NCI-H1105 treated with DMSO at 0.1 percent for 48 hours (cell line): ENCODE measurements around the gene KIFC1.
A peak's percentile ranks its signal among the peaks of the same experiment; 100 is the strongest.

Experiments
- DNase-seq: peaks from one replicate; lab custom pipeline; 2025; lab: John Stamatoyannopoulos, UW

Gene KIFC1

DNA sequence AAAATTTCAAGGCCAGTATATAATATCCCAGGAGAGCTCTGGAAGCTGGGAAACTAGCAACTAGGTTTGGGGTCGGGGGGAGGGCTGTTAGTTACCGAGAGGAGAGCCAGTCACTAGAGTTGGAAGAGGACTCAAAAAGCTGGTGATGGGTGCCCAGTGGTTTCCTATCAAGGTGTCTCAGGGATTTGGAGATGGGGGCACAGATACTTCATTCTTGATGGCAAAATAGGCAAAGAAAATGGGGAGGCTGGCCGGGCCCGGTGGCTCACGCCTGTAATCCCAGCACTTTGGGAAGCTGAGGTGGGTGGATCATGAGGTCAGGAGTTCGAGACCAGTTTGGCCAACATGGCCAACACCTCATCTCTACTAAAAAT, 20.0 kb downstream of the KIFC1 start:
- DNase-seq: no peak

DNA sequence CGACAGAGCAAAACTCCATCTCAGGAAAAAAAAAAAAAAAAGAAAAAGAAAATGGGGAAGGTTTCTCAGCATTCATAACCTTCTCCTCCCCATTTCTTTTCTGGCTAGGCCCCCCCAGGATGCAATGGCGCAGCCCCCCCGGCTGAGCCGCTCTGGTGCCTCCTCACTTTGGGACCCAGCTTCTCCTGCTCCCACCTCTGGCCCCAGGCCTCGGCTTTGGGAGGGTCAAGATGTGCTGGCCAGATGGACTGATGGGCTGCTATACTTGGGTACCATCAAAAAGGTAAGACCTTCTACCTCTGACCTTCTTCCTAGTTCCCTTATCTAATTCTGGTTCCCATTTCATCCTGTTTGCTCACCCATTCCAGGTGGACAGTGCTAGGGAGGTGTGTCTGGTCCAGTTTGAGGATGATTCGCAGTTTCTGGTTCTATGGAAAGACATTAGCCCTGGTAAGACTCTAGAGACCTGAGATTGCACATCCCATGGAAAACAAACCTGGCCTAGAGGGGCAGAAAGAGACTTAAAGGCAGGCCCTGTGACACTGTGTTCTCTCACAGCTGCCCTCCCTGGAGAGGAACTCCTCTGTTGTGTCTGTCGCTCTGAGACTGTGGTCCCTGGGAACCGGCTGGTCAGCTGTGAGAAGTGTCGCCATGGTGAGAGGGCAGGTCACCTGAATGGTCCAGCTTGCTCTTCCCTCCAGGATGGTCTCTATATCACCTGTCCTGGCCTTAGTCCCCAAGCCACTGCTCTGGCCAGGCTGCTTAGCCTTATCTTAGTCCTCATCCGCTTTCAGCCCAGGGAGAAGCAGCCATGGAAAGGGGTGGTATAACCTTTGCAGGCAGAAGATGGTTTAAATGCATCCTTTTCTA, 20.8 kb downstream of the KIFC1 start:
- DNase-seq: no peak

DNA sequence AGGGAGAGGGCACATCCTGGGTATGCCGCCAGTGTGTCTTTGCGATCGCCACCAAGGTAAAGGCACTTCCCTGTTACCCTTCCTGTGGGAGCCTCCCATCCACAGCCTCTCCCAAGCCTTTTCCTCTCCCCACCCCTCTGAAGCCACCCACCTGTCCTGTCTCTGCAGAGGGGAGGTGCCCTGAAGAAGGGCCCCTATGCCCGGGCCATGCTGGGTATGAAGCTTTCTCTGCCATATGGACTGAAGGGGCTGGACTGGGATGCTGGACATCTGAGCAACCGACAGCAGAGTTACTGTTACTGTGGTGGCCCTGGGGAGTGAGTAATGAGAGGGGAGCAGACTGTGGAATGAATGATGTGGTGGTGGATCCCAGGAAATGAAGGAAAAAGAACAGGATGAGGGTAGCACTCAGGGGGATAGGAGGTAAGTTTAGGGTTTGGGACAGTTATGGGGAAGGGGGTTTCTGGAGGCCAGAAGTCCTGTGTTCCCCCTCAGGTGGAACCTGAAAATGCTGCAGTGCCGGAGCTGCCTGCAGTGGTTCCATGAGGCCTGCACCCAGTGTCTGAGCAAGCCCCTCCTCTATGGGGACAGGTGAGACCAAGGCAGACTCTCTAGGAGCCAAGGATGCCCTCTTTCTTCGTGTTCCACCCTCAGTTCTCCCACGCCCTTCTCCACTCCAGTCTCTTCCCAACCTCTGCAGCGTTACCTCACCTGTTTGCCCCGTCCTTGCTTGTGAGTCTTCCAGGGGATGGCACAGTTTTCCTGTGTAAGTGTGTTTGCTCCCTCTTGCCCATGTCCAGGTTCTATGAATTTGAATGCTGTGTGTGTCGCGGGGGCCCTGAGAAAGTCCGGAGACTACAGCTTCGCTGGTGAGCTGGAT, 21.9 kb downstream of the KIFC1 start:
- DNase-seq: no peak

DNA sequence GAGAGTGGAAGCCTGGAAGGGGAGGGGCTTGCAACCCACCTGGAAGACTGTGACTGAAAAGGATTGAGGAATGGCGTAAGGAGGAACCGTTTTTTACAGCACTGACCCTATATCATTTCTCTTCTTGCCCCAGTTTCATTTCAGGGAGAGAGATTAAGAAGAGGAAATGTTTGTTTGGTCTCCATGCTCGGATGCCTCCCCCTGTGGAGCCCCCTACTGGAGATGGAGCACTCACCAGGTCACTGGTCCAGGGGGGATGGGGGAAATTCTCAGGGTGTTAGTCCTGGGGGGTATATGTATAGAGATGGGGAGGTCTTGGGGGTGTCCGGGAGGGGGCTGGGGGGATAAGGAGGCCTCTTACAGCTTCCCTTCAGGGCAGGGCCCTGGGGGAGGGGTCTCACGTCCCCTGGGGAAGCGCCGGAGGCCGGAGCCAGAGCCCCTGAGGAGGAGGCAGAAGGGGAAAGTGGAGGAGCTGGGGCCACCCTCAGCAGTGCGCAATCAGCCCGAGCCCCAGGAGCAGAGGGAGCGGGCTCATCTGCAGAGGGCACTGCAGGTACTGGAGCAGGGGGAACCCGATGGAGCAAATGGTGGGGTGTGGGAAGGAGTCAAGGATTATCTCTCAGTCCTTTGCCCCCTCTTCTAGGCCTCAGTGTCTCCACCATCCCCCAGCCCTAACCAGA, 23.1 kb downstream of the KIFC1 start:
- no peak for DNase-seq

DNA sequence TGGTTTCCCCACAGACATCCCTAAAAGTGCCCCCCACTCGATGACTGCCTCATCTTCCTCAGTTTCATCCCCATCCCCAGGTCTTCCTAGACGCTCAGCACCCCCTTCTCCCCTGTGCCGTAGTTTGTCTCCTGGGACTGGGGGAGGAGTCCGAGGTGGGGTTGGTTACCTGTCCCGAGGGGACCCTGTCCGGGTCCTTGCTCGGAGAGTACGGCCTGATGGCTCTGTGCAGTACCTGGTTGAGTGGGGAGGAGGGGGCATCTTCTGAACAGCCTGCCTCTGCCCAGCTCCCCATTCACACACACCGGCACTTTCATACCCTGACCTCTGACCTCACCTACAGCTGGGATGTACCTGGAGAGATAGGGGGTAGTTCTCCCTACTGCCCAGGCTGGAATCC, 24.2 kb downstream of the KIFC1 start:
- DNase-seq: no peak

DNA sequence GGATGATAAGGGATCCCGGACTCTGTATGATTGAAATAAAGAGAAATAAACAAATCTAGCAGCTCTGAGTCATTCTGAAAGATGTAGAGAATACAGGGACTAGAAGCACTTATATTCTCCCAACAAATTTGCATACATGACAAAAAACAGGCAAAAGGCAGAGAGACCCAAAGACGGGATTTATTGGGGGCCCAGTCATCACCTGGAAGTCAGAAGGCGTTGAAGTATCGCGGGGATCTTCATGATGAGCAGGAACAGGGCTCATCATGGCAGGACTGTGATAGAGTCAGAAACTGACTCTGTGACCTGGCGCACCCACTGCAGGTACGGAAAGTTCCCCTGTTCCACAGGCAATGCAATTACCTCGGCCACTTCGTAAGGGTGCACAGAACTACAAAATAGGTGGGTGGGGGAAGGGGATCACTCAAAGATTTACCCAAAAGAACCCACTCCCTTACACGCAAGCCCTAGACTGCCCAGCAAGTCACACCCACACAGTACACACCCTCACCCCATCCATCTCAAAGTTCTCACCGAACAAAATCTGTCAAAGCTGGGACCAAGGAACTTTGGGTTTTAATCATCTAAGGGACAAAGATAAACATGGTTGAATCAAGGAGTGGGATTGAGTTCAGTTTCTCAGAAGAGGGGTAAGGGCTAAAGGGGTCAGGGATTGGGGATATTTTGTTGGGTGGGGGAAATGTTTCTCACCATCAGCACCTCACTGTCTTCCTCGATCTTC, 24.9 kb downstream of the KIFC1 start:
- no peak for DNase-seq

DNA sequence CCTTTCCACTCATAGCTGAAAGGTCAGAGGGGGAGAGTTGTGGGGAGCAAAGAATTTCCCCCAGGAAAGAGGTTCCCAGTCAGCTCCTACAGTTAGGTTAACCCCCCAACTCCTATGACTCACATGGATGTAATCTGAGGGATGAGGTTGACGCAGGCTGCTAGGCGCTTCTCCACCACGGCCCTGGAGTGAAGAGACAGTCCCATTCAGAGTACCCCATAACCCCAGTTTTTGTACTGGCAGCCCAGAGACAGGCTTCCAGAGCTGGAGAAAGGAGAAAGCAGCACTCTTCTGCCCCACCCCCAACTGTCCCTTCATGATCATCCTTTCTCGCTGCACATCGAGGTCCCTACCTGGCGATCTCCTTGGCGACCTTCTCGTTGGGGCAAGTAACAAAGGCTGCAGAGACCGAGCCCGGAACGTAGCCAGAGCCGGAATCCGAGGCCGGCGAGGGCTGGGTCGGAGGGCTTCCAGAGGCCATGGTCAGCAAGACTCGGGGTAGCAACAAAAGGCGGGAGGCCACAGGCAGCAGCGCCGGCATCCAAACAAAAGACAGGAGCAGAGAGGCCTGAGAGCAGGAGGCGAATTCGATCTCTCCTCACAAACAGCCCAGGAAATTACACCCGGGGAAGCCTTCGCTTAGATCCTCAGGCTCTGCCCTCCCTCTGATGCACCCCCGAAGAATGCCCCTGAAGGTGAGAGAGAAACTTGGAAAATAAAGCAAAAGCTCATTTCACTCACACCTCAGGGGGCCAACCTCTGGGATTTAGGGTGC, 25.7 kb downstream of the KIFC1 start:
- no peak for DNase-seq

DNA sequence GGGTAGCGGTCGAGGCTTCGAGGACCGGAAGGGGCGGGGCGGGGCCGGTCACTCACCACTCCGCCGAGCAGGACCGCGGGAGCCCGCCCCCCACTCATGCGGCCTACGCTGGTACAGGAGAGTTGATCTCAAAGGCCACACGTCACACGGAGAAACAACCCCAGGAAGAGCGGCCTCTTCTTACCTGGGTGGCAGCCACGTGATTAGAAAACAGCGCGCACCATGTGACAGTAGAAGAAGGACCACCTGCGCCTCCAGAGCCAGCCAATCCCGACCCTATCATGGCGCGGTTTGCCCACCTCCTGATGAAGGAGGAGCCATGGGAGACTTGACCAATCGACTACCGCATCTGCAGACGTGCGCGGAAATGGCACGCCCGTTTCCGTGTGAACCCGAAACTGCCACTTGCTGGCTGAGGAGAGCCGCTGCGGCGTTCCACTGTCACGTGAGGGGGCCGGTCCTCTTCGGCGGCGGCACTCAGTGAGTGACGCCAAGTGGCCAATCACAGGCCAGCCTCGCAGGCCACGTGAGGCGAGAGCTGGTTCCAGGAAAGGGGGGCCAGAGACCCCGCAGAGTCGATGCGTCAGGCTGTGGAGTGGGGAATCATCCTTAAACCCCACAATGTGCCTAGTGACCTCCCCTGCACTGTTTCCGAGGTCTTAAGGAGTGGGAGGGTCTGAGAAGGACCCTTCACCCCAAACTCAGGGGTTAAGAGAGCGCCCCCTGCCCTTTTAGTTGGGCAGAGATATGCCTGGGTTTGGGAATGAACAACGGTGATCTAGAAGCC, 26.5 kb downstream of the KIFC1 start, which contains the start of gene CUTA:
TSS of gene CUTA (minus strand) at position 205 of the 787 bp plus-strand sequence. CDS start at position 98, 107 bp downstream.
- DNase-seq: peak; percentile 100

DNA sequence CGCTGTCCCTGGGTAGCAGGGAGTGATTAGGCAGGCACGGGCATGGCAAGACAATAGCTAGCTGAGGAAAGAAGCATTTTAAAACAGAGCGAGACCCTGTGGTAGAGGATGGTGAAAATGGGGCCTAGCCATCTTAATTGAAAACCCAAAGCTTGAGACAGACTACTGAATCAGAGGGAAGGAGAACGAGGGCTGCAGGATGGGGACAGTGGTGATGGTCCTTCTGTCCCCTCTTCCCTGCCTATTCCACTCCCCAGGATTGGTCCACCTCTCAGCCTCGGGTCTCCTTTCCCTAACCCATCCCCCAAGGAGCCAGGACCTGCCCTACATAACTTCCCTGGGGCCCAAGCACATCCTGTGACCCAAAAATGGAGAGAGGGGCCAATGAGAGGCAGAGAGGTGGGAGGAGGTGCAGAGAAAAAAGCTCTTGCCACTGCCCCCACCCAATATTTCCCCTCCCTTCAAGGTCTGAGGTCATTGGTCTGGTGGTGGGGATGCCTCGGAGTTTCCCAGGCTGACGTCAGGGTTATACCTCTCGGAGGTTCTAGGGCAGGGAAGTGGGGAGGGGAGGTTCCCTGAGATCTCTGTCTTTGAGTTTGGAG, 27.2 kb downstream of the KIFC1 start:
- DNase-seq: no peak

DNA sequence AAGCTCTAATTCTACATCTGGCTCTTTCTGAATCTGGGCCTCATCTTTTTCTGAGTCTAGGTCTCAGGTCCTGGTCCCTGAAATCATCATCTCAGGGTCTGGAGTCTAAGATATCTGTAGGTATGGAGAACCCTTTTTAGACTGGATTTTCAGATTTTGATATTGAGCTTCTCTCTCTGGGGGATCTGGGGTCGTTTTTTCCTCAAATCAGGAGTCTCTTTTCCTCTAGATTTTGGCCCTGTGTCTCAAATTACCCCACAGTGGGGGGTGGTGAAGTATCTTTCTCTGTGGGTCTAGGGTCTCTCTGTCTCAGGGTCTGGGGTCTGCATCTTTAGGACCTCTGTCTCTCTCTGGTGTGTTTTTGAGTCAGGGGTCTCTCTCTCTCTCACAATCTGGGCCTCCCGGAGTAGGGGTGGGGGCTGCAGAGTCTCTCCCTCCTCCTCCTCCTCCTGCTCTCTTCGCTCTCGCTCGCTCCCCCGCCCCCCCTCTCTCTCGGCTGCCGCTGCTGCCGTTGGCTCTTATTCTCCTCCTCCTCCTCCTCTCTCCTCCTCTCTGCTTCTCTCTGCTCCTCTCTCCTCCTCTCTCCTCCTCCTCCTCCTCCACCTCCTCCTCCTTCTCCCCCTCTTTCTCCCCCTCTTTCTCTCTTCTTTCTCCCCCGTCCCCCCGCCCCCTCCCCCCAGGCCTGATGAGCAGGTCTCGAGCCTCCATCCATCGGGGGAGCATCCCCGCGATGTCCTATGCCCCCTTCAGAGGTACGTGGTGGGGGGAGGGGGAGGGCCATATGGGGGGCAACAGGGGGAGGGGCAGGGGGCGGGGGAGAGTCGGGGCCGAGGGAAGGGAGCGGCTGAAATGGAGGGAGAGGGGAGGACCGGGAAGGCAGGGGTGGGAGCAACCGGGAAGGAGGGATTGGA, 28.2 kb downstream of the KIFC1 start, which contains the start of gene SYNGAP1:
TSS of gene SYNGAP1 (plus strand) at position 486 of the 911 bp plus-strand sequence. CDS start at position 686, 200 bp downstream.
- DNase-seq: peak; percentile 50

DNA sequence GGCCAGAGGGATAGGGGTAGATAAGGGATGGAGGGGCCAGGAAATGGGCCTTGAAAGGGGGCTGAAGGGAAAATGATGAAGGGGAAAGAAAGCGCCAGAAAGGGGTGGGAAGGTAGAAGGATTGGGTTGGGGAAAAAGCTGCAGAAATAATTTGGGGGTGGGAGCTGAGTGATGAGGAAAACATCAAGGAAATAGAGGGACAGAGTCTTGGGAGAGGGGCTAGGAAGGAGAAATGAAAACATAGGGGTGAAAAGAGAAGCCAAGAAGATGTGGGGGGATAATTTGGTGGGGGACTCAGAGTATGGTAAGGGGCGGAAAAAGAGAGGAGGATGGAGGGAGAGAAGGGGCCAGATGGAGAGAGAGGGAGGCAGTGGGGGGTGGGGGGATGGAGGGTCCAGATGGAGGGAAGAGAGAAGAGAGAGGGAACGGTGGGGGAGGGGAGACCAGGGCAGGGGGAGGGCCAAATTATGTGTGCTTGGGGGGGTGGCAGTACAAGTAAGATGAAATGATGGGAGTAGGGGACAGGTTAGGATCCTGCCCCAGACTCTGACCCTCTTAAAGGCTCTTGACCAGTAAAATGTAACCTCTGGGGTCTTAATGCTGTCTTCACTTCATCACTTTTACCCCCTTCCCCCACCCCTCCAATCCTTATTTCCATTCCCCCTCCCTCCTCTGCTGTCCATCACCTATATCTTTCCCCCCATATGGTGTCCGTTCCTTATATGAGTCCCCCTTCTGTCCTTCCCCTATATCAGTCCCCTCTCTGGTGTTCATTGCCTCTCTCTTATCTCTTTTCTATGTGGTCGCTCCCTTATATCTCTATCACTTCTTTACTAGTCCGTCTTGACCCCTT, 29.1 kb downstream of the KIFC1 start:
- no peak for DNase-seq

DNA sequence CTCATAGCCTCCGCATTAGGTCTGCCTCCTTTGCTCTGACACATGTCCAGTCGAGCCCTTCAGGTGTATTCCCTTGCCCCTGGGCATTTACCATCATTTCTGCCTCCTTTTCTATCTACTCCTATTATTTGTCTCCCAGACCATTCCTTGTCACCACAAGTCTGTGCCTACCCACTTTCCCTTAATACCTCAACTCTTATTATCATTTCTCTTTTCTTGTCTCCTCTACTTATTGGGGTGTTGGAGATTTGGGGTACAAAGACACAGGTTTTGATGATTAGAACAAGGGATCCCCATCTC, 29.7 kb downstream of the KIFC1 start:
- no peak for DNase-seq

DNA sequence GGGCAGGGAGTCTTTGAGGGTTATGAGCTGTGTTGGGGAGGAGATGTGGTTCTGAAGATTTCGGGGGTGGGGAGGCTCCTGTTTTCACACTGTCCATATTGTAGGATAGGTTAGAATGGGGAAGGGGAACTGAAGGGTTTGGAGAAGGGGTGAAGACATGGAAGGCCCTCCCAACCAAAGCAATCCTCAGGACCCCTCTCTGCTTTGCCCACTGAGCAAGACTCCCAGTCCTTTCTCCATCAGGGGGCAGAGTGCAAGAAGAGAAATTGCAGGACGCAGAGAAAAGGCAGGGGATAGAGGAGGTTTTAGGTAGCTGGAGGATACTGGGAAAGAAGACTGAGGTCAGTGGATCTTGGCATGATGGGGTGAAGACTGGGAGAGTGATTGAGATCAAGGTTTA, 32.2 kb downstream of the KIFC1 start:
- no peak for DNase-seq

DNA sequence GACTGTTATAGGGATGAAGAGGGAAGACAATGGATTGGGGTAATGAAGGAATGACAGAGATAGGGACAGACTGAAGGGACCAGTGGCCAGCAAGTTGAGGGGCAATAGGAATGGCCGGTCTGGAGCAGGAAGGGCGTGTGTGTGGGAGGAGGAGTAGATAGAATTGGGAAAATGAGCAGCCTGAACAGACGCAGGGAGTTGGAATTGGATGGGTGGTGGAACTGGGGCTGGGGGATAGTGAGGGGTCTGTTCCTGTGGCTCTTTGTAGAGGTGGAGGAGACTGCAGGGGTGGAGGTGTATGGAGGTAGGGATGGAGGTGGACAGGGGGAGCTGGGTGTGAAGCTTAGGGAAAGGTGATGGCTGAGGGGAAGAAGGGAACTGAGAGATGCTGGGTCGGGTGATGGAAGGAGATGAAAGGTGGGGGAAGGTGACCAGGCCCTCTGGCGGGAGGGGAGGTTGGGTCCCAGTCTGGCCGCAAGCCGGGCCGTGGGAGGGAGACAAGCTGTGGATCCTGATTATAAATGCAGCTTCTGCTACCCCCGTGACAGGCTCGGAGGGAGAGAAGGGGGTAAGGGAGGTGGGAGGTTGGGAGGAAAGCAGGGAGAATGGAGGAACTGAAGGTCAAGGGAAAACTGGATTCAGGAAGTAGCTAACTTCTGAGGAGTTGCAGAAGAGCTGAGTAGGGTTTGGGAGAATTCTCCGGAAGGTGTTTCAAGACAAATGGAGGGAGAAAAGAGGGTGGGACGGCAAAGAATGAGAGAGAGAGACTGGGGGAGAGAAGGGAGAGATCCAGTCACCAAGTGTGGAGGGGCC, 33.4 kb downstream of the KIFC1 start:
- DNase-seq: no peak

DNA sequence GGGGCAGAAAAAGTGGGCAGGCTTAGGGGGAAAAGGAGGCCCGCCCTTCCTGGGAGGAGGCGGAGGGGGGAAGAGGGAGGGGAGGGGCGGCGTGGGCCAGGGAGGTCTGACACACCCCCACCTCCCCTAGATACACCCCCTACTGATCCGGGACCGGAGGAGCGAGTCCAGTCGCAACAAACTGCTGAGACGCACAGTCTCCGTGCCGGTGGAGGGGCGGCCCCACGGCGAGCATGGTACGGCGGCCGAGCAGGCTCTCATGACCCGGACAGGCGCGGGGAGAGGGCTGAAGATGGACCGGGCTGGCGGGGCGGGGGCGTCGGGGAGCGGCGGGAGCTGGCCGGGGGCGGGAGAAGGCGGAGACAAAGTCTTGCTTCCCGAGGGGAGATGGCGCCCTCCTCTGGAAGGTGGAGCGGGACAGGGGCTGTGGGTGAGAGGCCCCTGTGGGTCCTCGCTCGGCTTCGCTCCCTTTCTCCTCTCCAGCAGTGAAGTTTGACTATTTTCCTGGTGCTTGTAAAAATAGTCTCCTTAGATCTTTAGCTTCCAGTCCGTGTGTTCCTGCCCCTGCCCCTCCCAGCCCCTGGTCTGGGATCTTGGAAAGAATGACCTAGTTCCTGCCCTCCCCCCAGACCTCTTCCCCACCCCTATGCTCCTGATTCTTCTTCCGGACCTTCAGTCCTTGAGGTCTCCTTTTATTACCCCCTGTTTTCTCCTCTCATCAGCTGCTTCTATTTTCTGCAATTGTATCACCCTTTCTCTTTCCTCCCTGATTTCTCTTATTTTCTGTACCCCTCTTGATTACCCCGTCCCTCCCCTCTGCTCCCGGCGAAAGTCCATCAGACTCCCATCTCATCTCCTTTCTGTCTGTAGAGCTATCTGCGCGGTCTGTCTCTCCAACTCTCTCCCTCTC, 34.3 kb downstream of the KIFC1 start:
- DNase-seq: peak; percentile 81
